ENCODE measurements around the gene CLIC1.

GRCh38 chr6:31740397-31741223 is 4.3 kb upstream of the CLIC1 start:
- TF ChIP-seq, protein P1, sequence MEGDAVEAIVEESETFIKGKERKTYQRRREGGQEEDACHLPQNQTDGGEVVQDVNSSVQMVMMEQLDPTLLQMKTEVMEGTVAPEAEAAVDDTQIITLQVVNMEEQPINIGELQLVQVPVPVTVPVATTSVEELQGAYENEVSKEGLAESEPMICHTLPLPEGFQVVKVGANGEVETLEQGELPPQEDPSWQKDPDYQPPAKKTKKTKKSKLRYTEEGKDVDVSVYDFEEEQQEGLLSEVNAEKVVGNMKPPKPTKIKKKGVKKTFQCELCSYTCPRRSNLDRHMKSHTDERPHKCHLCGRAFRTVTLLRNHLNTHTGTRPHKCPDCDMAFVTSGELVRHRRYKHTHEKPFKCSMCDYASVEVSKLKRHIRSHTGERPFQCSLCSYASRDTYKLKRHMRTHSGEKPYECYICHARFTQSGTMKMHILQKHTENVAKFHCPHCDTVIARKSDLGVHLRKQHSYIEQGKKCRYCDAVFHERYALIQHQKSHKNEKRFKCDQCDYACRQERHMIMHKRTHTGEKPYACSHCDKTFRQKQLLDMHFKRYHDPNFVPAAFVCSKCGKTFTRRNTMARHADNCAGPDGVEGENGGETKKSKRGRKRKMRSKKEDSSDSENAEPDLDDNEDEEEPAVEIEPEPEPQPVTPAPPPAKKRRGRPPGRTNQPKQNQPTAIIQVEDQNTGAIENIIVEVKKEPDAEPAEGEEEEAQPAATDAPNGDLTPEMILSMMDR (IDR thresholded peaks at IDR 0.05) = no peak
- no peak for TF ChIP-seq ZFP36 (IDR thresholded peaks at IDR 0.05; ENCODE audit: borderline replicate concordance, partially characterized antibody)
- no peak for TF ChIP-seq POLR2A (IDR thresholded peaks at IDR 0.05; ENCODE audit: low read length)
- TF ChIP-seq, protein P2, sequence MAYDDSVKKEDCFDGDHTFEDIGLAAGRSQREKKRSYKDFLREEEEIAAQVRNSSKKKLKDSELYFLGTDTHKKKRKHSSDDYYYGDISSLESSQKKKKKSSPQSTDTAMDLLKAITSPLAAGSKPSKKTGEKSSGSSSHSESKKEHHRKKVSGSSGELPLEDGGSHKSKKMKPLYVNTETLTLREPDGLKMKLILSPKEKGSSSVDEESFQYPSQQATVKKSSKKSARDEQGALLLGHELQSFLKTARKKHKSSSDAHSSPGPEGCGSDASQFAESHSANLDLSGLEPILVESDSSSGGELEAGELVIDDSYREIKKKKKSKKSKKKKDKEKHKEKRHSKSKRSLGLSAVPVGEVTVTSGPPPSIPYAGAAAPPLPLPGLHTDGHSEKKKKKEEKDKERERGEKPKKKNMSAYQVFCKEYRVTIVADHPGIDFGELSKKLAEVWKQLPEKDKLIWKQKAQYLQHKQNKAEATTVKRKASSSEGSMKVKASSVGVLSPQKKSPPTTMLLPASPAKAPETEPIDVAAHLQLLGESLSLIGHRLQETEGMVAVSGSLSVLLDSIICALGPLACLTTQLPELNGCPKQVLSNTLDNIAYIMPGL (CRISPR knock-in tag; IDR thresholded peaks at IDR 0.05; ENCODE audit: borderline replicate concordance) = no peak
- no peak for TF ChIP-seq TP53 (CRISPR knock-in tag; IDR thresholded peaks at IDR 0.05)
- TF ChIP-seq MAX (IDR thresholded peaks at IDR 0.05) = no peak
- TF ChIP-seq, protein P3, sequence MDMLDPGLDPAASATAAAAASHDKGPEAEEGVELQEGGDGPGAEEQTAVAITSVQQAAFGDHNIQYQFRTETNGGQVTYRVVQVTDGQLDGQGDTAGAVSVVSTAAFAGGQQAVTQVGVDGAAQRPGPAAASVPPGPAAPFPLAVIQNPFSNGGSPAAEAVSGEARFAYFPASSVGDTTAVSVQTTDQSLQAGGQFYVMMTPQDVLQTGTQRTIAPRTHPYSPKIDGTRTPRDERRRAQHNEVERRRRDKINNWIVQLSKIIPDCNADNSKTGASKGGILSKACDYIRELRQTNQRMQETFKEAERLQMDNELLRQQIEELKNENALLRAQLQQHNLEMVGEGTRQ (IDR thresholded peaks at IDR 0.05) = no peak
- no peak for TF ChIP-seq PHF8 (IDR thresholded peaks at IDR 0.05; ENCODE audit: borderline replicate concordance, low read depth)

Data from A549 (cell line).